Astrocyte (in vitro differentiated cells and primary cell): ENCODE results near the gene MBD2.

Experiments used
- EZH2 ChIP-seq: IDR thresholded peaks from 2 replicates; pipeline ENCODE4 v1.6.1; 2012; ENCODE audit warnings: mild to moderate bottlenecking, low read length, inconsistent platforms; ENCODE audit not compliant: insufficient read depth
- TF ChIP-seq, protein P1 (sequence below): IDR thresholded peaks from 2 replicates; pipeline ENCODE4 v1.5.1; 2011; ENCODE audit warnings: low read depth, mild to moderate bottlenecking, inconsistent platforms, low read length, moderate library complexity; ENCODE audit not compliant: insufficient read depth

DNA sequence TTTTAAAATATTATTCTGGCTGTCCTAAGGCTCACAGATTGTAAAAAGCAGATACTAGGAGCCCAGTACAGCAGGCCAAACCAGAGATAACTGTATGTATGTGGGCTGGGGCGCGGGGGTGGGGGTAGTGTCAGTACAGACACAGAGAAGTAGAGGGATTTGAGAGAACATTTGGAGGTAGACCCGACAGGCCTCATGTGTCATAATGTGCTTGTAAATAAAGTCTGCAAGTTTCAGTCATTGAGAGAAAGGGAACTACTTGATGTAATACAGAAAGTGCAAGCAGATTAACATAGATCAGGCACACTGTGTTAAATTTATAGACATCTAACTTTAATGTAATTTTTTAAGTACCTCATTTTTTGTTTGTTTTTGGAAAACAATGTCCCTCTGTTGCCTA is 37.4 kb upstream of the MBD2 start:
- TF ChIP-seq, protein P1, sequence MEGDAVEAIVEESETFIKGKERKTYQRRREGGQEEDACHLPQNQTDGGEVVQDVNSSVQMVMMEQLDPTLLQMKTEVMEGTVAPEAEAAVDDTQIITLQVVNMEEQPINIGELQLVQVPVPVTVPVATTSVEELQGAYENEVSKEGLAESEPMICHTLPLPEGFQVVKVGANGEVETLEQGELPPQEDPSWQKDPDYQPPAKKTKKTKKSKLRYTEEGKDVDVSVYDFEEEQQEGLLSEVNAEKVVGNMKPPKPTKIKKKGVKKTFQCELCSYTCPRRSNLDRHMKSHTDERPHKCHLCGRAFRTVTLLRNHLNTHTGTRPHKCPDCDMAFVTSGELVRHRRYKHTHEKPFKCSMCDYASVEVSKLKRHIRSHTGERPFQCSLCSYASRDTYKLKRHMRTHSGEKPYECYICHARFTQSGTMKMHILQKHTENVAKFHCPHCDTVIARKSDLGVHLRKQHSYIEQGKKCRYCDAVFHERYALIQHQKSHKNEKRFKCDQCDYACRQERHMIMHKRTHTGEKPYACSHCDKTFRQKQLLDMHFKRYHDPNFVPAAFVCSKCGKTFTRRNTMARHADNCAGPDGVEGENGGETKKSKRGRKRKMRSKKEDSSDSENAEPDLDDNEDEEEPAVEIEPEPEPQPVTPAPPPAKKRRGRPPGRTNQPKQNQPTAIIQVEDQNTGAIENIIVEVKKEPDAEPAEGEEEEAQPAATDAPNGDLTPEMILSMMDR, result no peak
- TF ChIP-seq EZH2, result no peak
